DND-41 (cell line): Measurements from ENCODE around the gene BAIAP2L2.

Experiments used
- ATAC-seq: fragments of 200-7000 bp; cut with Tn5 transposase; 3 replicates; pipeline ENCODE4 v1.9.1; 2021; ENCODE audit warnings: low read depth; ENCODE audit not compliant: insufficient read depth
- DNase-seq: peaks from one replicate; pipeline ENCODE4 v3.0.0-alpha.2; 2020
- H2AFZ ChIP-seq: 2 replicates; pipeline ENCODE4 v1.6.0; 2012; ENCODE audit warnings: low read depth, low read length
- H3K27ac ChIP-seq: 2 replicates; pipeline ENCODE4 v1.5.1; 2012; ENCODE audit warnings: low read length, inconsistent platforms
- H3K27me3 ChIP-seq: fragments of 200-600 bp; sonication (generic); 2 replicates; pipeline ENCODE4 v1.6.0; 2012; ENCODE audit warnings: low read length, mild to moderate bottlenecking, inconsistent platforms; ENCODE audit not compliant: insufficient read depth, poor library complexity
- H3K36me3 ChIP-seq: 2 replicates; pipeline ENCODE4 v1.5.1; 2012; ENCODE audit warnings: low read length, inconsistent platforms; ENCODE audit not compliant: insufficient read depth
- H3K4me1 ChIP-seq: 2 replicates; pipeline ENCODE4 v1.5.1; 2012; ENCODE audit warnings: mild to moderate bottlenecking, low read length; ENCODE audit not compliant: insufficient read depth
- H3K4me2 ChIP-seq: 2 replicates; pipeline ENCODE4 v1.6.0; 2012; ENCODE audit warnings: mild to moderate bottlenecking, moderate library complexity, low read length, inconsistent platforms; ENCODE audit not compliant: insufficient read depth
- H3K4me3 ChIP-seq, 2 experiments: fragments of 200-600 bp in 1 of 2; shearing (Covaris generic) in 1 of 2; 2 replicates each; pipeline ENCODE4 v1.5.1; 2012 to 2016; ENCODE audit warnings: inconsistent platforms in 2 of 2, low read length in 2 of 2, mild to moderate bottlenecking in 2 of 2, low read depth in 1 of 2, moderate library complexity in 1 of 2
- H3K79me2 ChIP-seq: 2 replicates; pipeline ENCODE4 v1.6.0; 2012; ENCODE audit warnings: low read length, inconsistent platforms; ENCODE audit not compliant: insufficient read depth
- H3K9ac ChIP-seq: 2 replicates; pipeline ENCODE4 v1.6.0; 2012; ENCODE audit warnings: low read depth, mild to moderate bottlenecking, inconsistent platforms, low read length, moderate library complexity
- H3K9me3 ChIP-seq: 2 replicates; pipeline ENCODE4 v1.5.1; 2012; ENCODE audit warnings: low read length, moderate library complexity, mild to moderate bottlenecking, inconsistent platforms; ENCODE audit not compliant: insufficient read depth, severe bottlenecking
- H4K20me1 ChIP-seq: 2 replicates; pipeline ENCODE4 v1.6.0; 2012; ENCODE audit warnings: low read length; ENCODE audit not compliant: insufficient read depth
- EZH2 ChIP-seq: IDR thresholded peaks from 3 replicates; pipeline ENCODE4 v1.6.1; 2012; ENCODE audit warnings: borderline replicate concordance, low read depth, mild to moderate bottlenecking, moderate library complexity, low read length, inconsistent platforms; ENCODE audit not compliant: severe bottlenecking
- TF ChIP-seq, protein P1 (sequence below): IDR thresholded peaks from 2 replicates; pipeline ENCODE4 v1.5.1; 2012; ENCODE audit warnings: borderline replicate concordance, low read length, moderate library complexity, mild to moderate bottlenecking; ENCODE audit not compliant: poor library complexity, severe bottlenecking; ENCODE audit errors: extremely low read depth

Gene BAIAP2L2

DNA sequence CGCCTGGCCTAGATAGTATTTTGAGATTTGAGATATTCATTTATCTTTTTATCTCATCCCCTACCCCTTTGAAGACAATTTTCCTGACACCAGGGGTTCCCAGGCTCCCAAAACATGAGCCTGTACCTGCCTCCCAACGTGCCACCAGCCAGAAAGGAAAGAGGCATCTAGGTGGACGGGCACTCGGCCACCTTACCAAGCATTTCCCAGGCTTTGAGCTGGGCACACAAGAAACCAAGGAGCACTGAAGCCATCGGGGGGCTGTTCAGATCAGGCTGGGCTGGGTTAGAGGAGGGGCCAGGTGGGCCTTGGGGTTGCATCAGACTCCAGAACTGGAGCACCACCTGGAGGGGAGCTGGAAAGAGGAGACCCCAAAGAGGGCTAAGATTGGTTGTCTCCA is 28.5 kb upstream of the BAIAP2L2 start:
- Histone ChIP-seq H3K36me3 (peaks cover 68% of the 10 kb centered on the region), H4K20me1 (peaks cover 3% of the 10 kb centered on the region; the same call in 1 of the 2 replicates), H3K4me2 (no peak overlapping the region), H3K27ac (no peak overlapping the region), H3K9ac (no peak overlapping the region), H3K79me2 (no peaks in the 10 kb centered on the region), H3K4me3 (no peak overlapping the region), H3K9me3 (no peaks in the 10 kb centered on the region), H3K27me3 (no peaks in the 10 kb centered on the region), H3K4me1 (no peaks in the 10 kb centered on the region), H2AFZ (no peak overlapping the region)
- ATAC-seq (no peak), DNase-seq (no peak)
- TF ChIP-seq EZH2: no peak
- TF ChIP-seq, protein P1, sequence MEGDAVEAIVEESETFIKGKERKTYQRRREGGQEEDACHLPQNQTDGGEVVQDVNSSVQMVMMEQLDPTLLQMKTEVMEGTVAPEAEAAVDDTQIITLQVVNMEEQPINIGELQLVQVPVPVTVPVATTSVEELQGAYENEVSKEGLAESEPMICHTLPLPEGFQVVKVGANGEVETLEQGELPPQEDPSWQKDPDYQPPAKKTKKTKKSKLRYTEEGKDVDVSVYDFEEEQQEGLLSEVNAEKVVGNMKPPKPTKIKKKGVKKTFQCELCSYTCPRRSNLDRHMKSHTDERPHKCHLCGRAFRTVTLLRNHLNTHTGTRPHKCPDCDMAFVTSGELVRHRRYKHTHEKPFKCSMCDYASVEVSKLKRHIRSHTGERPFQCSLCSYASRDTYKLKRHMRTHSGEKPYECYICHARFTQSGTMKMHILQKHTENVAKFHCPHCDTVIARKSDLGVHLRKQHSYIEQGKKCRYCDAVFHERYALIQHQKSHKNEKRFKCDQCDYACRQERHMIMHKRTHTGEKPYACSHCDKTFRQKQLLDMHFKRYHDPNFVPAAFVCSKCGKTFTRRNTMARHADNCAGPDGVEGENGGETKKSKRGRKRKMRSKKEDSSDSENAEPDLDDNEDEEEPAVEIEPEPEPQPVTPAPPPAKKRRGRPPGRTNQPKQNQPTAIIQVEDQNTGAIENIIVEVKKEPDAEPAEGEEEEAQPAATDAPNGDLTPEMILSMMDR: no peak

DNA sequence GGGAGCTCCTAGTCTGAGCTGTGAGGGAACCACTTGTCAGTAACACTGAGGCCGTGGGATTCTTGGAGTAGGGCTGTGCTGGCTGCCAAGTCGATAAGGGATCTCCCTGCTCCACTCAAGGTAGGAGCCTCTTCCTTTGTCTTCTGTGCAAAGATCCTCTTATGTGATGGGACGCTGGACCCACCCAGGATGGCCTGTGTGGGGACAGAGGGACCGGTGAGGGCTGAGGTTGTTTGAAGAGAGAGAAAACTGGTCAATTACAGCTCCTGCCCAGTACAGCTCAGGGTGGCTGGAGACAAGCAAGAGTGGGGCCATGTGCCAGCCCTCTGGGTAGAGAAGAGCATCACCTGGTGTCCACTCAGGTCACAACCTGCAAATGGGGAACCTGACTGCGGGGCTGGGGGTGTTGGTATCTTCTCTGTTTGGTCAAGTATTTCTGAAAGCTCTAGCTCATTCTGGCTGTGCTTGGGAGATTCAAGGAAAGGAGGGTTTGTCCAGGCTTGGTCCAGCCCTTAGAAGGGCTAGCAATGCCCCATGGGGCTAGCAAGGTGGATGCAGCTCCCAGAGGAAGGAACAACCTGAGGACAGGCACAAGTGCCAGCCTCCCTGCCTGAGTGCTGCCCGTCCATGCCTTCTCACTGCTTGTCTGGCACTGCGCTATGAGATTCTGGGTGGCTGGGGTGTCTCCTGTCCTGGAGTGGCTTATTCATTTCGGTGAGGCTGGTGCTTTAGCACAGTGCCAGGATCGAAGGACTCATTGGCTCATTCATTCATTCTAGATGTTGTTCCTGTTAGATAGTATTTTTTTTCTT is 27.6 kb upstream of the BAIAP2L2 start:
- H3K27me3 ChIP-seq: no peaks in the 10 kb centered on the region
- H3K9ac ChIP-seq: no peak overlapping the region
- H3K79me2 ChIP-seq: no peaks in the 10 kb centered on the region
- no peak overlapping the region for H3K4me3 ChIP-seq
- no peak overlapping the region for H2AFZ ChIP-seq
- no peak for TF ChIP-seq EZH2
- TF ChIP-seq, protein P1: no peak
- H3K4me2 ChIP-seq: no peak overlapping the region
- no peak overlapping the region for H3K27ac ChIP-seq
- DNase-seq: no peak
- no peaks in the 10 kb centered on the region for H3K4me1 ChIP-seq
- no peaks in the 10 kb centered on the region for H3K9me3 ChIP-seq
- H3K36me3 ChIP-seq: peaks cover 69% of the 10 kb centered on the region
- H4K20me1 ChIP-seq: peaks cover 3% of the 10 kb centered on the region; the same call in 1 of the 2 replicates
- no peak for ATAC-seq

DNA sequence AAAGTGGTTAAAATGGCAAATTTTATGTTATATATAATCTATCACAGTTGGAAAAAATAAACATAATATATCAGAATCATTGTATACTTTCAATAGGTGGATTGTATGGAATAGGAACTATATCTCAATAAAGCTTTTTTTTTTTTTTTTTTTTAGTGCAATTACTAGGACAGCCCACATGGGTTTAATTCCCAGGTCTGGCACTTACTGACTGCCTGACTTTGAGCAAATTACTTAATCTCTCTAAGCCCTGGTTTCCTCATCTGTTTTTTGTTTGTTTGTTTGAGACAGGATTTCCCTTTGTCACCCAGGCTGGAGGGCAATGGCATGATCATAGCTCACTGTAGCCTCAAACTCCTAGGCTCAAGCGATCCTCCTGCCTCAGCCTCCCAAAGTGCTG is 26.1 kb upstream of the BAIAP2L2 start:
- H3K36me3 ChIP-seq: peaks cover 72% of the 10 kb centered on the region
- H3K27ac ChIP-seq: no peak overlapping the region
- H3K27me3 ChIP-seq: no peaks in the 10 kb centered on the region
- no peak for ATAC-seq
- DNase-seq: no peak
- no peak overlapping the region for H3K4me3 ChIP-seq
- no peak overlapping the region for H3K9ac ChIP-seq
- H3K9me3 ChIP-seq: no peaks in the 10 kb centered on the region
- H3K4me2 ChIP-seq: no peak overlapping the region
- H3K79me2 ChIP-seq: no peaks in the 10 kb centered on the region
- H3K4me1 ChIP-seq: no peaks in the 10 kb centered on the region
- peaks cover 3% of the 10 kb centered on the region; the same call in 1 of the 2 replicates for H4K20me1 ChIP-seq
- no peak overlapping the region for H2AFZ ChIP-seq
- no peak for TF ChIP-seq EZH2
- TF ChIP-seq, protein P1: no peak
